H1 (cell line): ENCODE results near the gene ST6GALNAC4. TPM values are rescaled to one million over a fixed set of nuclear protein-coding genes. Genes with fewer than 3 reads are reported as not detected.

Experiments used
- CTCF ChIA-PET: fragments of 300-600 bp; sonication (Branson Sonifier 250); formaldehyde crosslinking; loops from one replicate; lab custom pipeline; 2021; ENCODE audit not compliant: partially characterized antibody; lab: Charles Lee
- POLR2A ChIA-PET: fragments of 300-600 bp; sonication (Branson Sonifier 250); formaldehyde crosslinking; loops from one replicate; lab custom pipeline; 2021; ENCODE audit warnings: inconsistent platforms; ENCODE audit not compliant: partially characterized antibody; lab: Charles Lee
- DNase-seq, 2 experiments: peaks; one replicate each; pipeline versions ENCODE4 v3.0.0 to v3.0.0-alpha.2; 2010 to 2022; ENCODE audit warnings: low spot score in 2 of 2, low read depth in 1 of 2, mixed read lengths in 1 of 2
- FAIRE-seq: peaks from 2 replicates; lab custom pipeline; 2011; peaks lifted over from hg19 to GRCh38; lab: Jason Lieb, UNC
- H2AFZ ChIP-seq: 2 replicates; pipeline ENCODE4 v1.8.1; 2012; ENCODE audit warnings: low read length, inconsistent platforms
- H2AK5ac ChIP-seq: 2 replicates; pipeline ENCODE4 v1.6.1; 2013; ENCODE audit warnings: low read depth, low read length
- H2BK120ac ChIP-seq: replicated peaks from 2 replicates; pipeline ENCODE3; 2013; ENCODE audit warnings: low read depth, low read length, inconsistent platforms
- H2BK12ac ChIP-seq: 2 replicates; pipeline ENCODE4 v1.6.1; 2013; ENCODE audit warnings: low read depth, low read length
- H2BK15ac ChIP-seq: 2 replicates; pipeline ENCODE4 v1.6.1; 2013; ENCODE audit warnings: low read length
- H2BK20ac ChIP-seq: 2 replicates; pipeline ENCODE4 v1.6.1; 2013; ENCODE audit warnings: low read length
- H2BK5ac ChIP-seq: 2 replicates; pipeline ENCODE4 v1.6.1; 2013; ENCODE audit warnings: low read depth, low read length
- H3K14ac ChIP-seq: 2 replicates; pipeline ENCODE4 v1.6.1; 2013; ENCODE audit warnings: inconsistent platforms; ENCODE audit not compliant: insufficient read length
- H3K18ac ChIP-seq: 2 replicates; pipeline ENCODE4 v1.6.1; 2013; ENCODE audit warnings: low read length; ENCODE audit errors: extremely low read depth
- H3K23ac ChIP-seq: 2 replicates; pipeline ENCODE4 v1.6.1; 2013; ENCODE audit warnings: inconsistent platforms; ENCODE audit not compliant: insufficient read length
- H3K23me2 ChIP-seq: 2 replicates; pipeline ENCODE4 v1.6.1; 2013; ENCODE audit warnings: low read depth, low read length
- H3K27ac ChIP-seq: 2 replicates; pipeline ENCODE4 v1.6.1; 2011; ENCODE audit warnings: low read depth, low read length, inconsistent platforms
- H3K27me3 ChIP-seq, 4 experiments: replicated peaks in 1 of 4; 1 replicate in 1 of 4; 2 replicates in 3 of 4; pipeline versions ENCODE4 v1.6.1 to v1.8.1; 2011 to 2013; ENCODE audit warnings: low read length in 3 of 4, mild to moderate bottlenecking in 3 of 4, inconsistent platforms in 2 of 4, mixed read lengths in 2 of 4, moderate library complexity in 1 of 4; ENCODE audit not compliant: control insufficient read depth in 3 of 4, insufficient read depth in 3 of 4; ENCODE audit errors: extremely low read depth in 1 of 4
- H3K36me3 ChIP-seq, 4 experiments: 2 replicates each; pipeline versions ENCODE4 v1.6.1 to v1.8.1; 2011 to 2013; ENCODE audit warnings: mild to moderate bottlenecking in 4 of 4, low read length in 3 of 4, moderate library complexity in 2 of 4, control low read depth in 1 of 4, inconsistent platforms in 1 of 4; ENCODE audit not compliant: insufficient read depth in 4 of 4, control insufficient read depth in 2 of 4
- H3K4ac ChIP-seq: replicated peaks from 2 replicates; pipeline ENCODE3; 2013; ENCODE audit warnings: low read length, low read depth, mixed read lengths, inconsistent platforms; ENCODE audit not compliant: insufficient read length
- H3K4me1 ChIP-seq, 4 experiments: replicated peaks in 1 of 4; 1 replicate in 1 of 4; 2 replicates in 3 of 4; pipeline versions ENCODE4 v1.6.1 to v1.8.1; 2011 to 2013; ENCODE audit warnings: low read length in 3 of 4, inconsistent platforms in 2 of 4, mixed read lengths in 1 of 4; ENCODE audit not compliant: insufficient read depth in 4 of 4, control insufficient read depth in 3 of 4
- H3K4me2 ChIP-seq, 2 experiments: 2 replicates each; pipeline versions ENCODE4 v1.6.1 to v1.8.1; 2011 to 2013; ENCODE audit warnings: low read depth in 2 of 2, low read length in 2 of 2, control low read depth in 1 of 2, inconsistent platforms in 1 of 2, mild to moderate bottlenecking in 1 of 2; ENCODE audit not compliant: insufficient read depth in 1 of 2
- H3K4me3 ChIP-seq, 4 experiments: fragments of 200-600, 300-600 bp in 1 of 4; sonication (generic), shearing (Covaris generic), sonication (Bioruptor Twin) in 1 of 4; 2 replicates each; pipeline versions ENCODE4 v1.5.1 to v1.8.1; 2011 to 2016; ENCODE audit warnings: low read length in 4 of 4, low read depth in 3 of 4, control low read depth in 2 of 4, inconsistent platforms in 2 of 4, mild to moderate bottlenecking in 2 of 4, mixed read lengths in 1 of 4, moderate library complexity in 1 of 4; ENCODE audit not compliant: insufficient read depth in 2 of 4; ENCODE audit errors: extremely low read depth in 1 of 4
- H3K56ac ChIP-seq: replicated peaks from 2 replicates; pipeline ENCODE3; 2013; ENCODE audit warnings: low read depth, mild to moderate bottlenecking, mixed read lengths, low read length, inconsistent platforms; ENCODE audit not compliant: insufficient read length
- H3K79me1 ChIP-seq: 2 replicates; pipeline ENCODE4 v1.6.1; 2013; ENCODE audit warnings: low read depth, low read length, control low read depth
- H3K79me2 ChIP-seq, 2 experiments: 2 replicates each; pipeline versions ENCODE4 v1.6.1 to v1.8.1; 2012 to 2013; ENCODE audit warnings: low read length in 2 of 2, mild to moderate bottlenecking in 2 of 2, inconsistent platforms in 1 of 2; ENCODE audit not compliant: insufficient read depth in 2 of 2, control insufficient read depth in 1 of 2
- H3K9ac ChIP-seq, 4 experiments: replicated peaks in 1 of 4; 1 replicate in 1 of 4; 2 replicates in 3 of 4; pipeline versions ENCODE4 v1.6.1 to v1.8.1; 2011 to 2013; ENCODE audit warnings: low read depth in 3 of 4, low read length in 3 of 4, control low read depth in 2 of 4, mild to moderate bottlenecking in 2 of 4, moderate library complexity in 2 of 4, inconsistent platforms in 1 of 4; ENCODE audit errors: extremely low read depth in 1 of 4
- H3K9me3 ChIP-seq, 2 experiments: 2 replicates each; pipeline versions ENCODE4 v1.6.1 to v1.8.1; 2012 to 2013; ENCODE audit warnings: mild to moderate bottlenecking in 2 of 2, moderate library complexity in 2 of 2, control low read depth in 1 of 2, inconsistent platforms in 1 of 2, low read depth in 1 of 2, low read length in 1 of 2, mixed read lengths in 1 of 2; ENCODE audit not compliant: insufficient read depth in 2 of 2
- H4K20me1 ChIP-seq, 2 experiments: replicated peaks in 1 of 2; 2 replicates each; pipeline versions ENCODE3 to v1.8.1; 2011 to 2013; ENCODE audit warnings: inconsistent platforms in 2 of 2, low read length in 2 of 2, mild to moderate bottlenecking in 1 of 2; ENCODE audit not compliant: insufficient read depth in 2 of 2, control insufficient read depth in 1 of 2
- H4K5ac ChIP-seq: 2 replicates; pipeline ENCODE4 v1.6.1; 2013; ENCODE audit warnings: low read length, low read depth, mixed read lengths, inconsistent platforms; ENCODE audit not compliant: insufficient read length
- H4K8ac ChIP-seq: 2 replicates; pipeline ENCODE4 v1.8.0; 2013; ENCODE audit warnings: mild to moderate bottlenecking, moderate library complexity, low read length, inconsistent platforms; ENCODE audit not compliant: insufficient read depth; ENCODE audit errors: extremely low read depth
- H4K91ac ChIP-seq: replicated peaks from 2 replicates; pipeline ENCODE3; 2013; ENCODE audit warnings: low read length, mixed read lengths, inconsistent platforms; ENCODE audit not compliant: insufficient read length
- CBX8 ChIP-seq: fragments of 300-800, 300-1000 bp; sonication (generic); IDR thresholded peaks from 2 replicates; pipeline ENCODE4 v1.7.1; 2016; ENCODE audit warnings: low read depth, low read length, borderline replicate concordance
- CTBP2 ChIP-seq: IDR thresholded peaks from 2 replicates; pipeline ENCODE4 v1.7.0; 2011; ENCODE audit warnings: borderline replicate concordance, mild to moderate bottlenecking, moderate library complexity, mixed read lengths, low read length; ENCODE audit not compliant: insufficient read depth, insufficient read length
- EZH2 ChIP-seq: fragments of 200-600 bp; sonication (generic); IDR thresholded peaks from 2 replicates; pipeline ENCODE4 v1.7.1; 2012; ENCODE audit warnings: low read depth, mild to moderate bottlenecking, moderate library complexity, low read length, inconsistent platforms; ENCODE audit not compliant: severe bottlenecking
- GTF2F1 ChIP-seq: IDR thresholded peaks from 2 replicates; pipeline ENCODE4 v1.6.1; 2012; ENCODE audit warnings: low read depth, low read length, improper control_type of control experiment, borderline replicate concordance
- JUN ChIP-seq: IDR thresholded peaks from 2 replicates; pipeline ENCODE4 v1.6.1; 2011; ENCODE audit warnings: low read depth, mild to moderate bottlenecking, improper control_type of control experiment, low read length
- KDM5A ChIP-seq: fragments of 200-600 bp; IDR thresholded peaks from 2 replicates; pipeline ENCODE4 v1.7.1; 2012; ENCODE audit warnings: mild to moderate bottlenecking, low read length, inconsistent platforms, mixed read lengths
- NRF1 ChIP-seq: IDR thresholded peaks from 2 replicates; pipeline ENCODE4 v1.6.1; 2011; ENCODE audit warnings: mild to moderate bottlenecking, low read depth, low read length, improper control_type of control experiment
- POLR2AphosphoS5 ChIP-seq: IDR thresholded peaks from 2 replicates; pipeline ENCODE4 v1.6.1; 2011; ENCODE audit warnings: low read depth, low read length
- RBBP5 ChIP-seq: IDR thresholded peaks from 2 replicates; pipeline ENCODE4 v1.7.1; 2012; ENCODE audit warnings: low read depth, mild to moderate bottlenecking, inconsistent platforms, low read length, moderate library complexity, borderline replicate concordance
- RFX5 ChIP-seq: IDR thresholded peaks from 2 replicates; pipeline ENCODE4 v1.6.1; 2011; ENCODE audit warnings: low read depth, low read length, improper control_type of control experiment, borderline replicate concordance
- SIN3A ChIP-seq, 2 experiments: IDR thresholded peaks in 1 of 2; conservative IDR thresholded peaks in 1 of 2; 2 replicates each; pipeline ENCODE4 v1.6.1; 2011 to 2012; ENCODE audit warnings: low read length in 2 of 2, improper control_type of control experiment in 1 of 2, low read depth in 1 of 2, mild to moderate bottlenecking in 1 of 2
- SIRT6 ChIP-seq: IDR thresholded peaks from one replicate; pipeline ENCODE4 v1.7.1; 2012; ENCODE audit warnings: low read length, inconsistent platforms
- SIX5 ChIP-seq: IDR thresholded peaks from 2 replicates; pipeline ENCODE4 v1.6.1; 2011; ENCODE audit warnings: mild to moderate bottlenecking, low read depth, low read length
- YY1 ChIP-seq: IDR thresholded peaks from 2 replicates; pipeline ENCODE4 v1.6.1; 2011; ENCODE audit warnings: low read depth, mild to moderate bottlenecking, low read length
- WGBS, 2 experiments: shearing (Covaris generic) in 1 of 2; methylation state at CpG; one replicate each; pipeline versions ENCODE4 v1.1.6 to v1.1.7; 2013 to 2015; ENCODE audit warnings: low lambda C conversion rate in 2 of 2, mixed read lengths in 2 of 2, inconsistent platforms in 1 of 2, low coverage in 1 of 2, missing lambda C conversion rate in 1 of 2; ENCODE audit not compliant: insufficient replicate concordance in 2 of 2, insufficient coverage in 1 of 2, insufficient read length in 1 of 2; ENCODE audit errors: extremely low coverage in 1 of 2, missing lambda C conversion rate in 1 of 2; 5-methylcytosine and 5-hydroxymethylcytosine counted together
- polyA plus RNA-seq, 7 experiments: library from polyadenylated mRNA; depleted of rRNA in 3 of 7; stranded (reverse) in 5 of 7; unstranded in 2 of 7; fragments of >200 nt in 5 of 7; fragments of 200-250 nt in 2 of 7; gene quantifications; 1 replicate in 5 of 7; 2 replicates in 1 of 7; 4 replicates in 1 of 7; pipeline versions ENCODE4 v1.2.1 to v1.2.3, GENCODE V29; 2011 to 2013; ENCODE audit warnings: missing spikeins in 2 of 7, mixed read lengths in 2 of 7
- total RNA-seq: library from RNA; stranded (reverse); fragmentation: NEBNext Ultra II Directional; extraction: Animal tissue kit (Norgen Biotek cat#: 25700); gene quantifications from 2 replicates; pipeline ENCODE4 v1.2.1, GENCODE V29; 2021

The ST6GALNAC4 gene
- total and polyA plus RNA-seq, 2 of the 8 experiments (the other 6 are each of a cell fraction or from before 2014, with no cell fraction given), result 21.8 to 34.1 TPM

GRCh38 chr9:127945942-127946341 lies 29.1 kb upstream of the ST6GALNAC4 start:
- WGBS, 2 experiments, result 89% methylated on average over 9 of the region's 9 CpGs; no CpG with 5 or more reads in 1 of the 2 experiments
- no peak for TF ChIP-seq CTBP2
- no peak for TF ChIP-seq EZH2
- TF ChIP-seq RFX5, result no peak
- TF ChIP-seq GTF2F1, result no peak
- TF ChIP-seq JUN, result no peak
- TF ChIP-seq NRF1, result no peak
- no peak for TF ChIP-seq YY1
- TF ChIP-seq SIX5, result no peak
- TF ChIP-seq SIRT6, result no peak
- no peak for TF ChIP-seq POLR2AphosphoS5
- no peak for TF ChIP-seq KDM5A
- no peak for TF ChIP-seq SIN3A (conservative IDR thresholded peaks at IDR 0.05 in 1 of 2, IDR thresholded peaks at IDR 0.05 in 1 of 2; ENCODE audit: low read depth in 1 of 2, low read length in 2 of 2)
- TF ChIP-seq CBX8, result no peak
- TF ChIP-seq RBBP5, result no peak

More at GRCh38 chr9:127945942-127946341, 29.1 kb upstream of the ST6GALNAC4 start:
- no peak overlapping the region for H4K8ac ChIP-seq
- H2AFZ ChIP-seq, result no peak overlapping the region
- no peak overlapping the region for H2BK120ac ChIP-seq
- H3K36me3 ChIP-seq, result peaks cover 7 to 16% (median 13%) of the 10 kb centered on the region in 4 experiments
- no peak overlapping the region for H2BK12ac ChIP-seq
- H3K4me3 ChIP-seq, result no peak overlapping the region
- peaks cover 8 to 20% of the 10 kb centered on the region in 2 experiments for H4K20me1 ChIP-seq
- H3K18ac ChIP-seq, result no peak overlapping the region
- H3K79me2 ChIP-seq, result peaks cover 0 to under 1% of the 10 kb centered on the region in 2 experiments; a peak in 1 of 4 replicates
- H3K9me3 ChIP-seq, result no peaks in the 10 kb centered on the region
- H3K27ac ChIP-seq, result no peak overlapping the region
- H4K91ac ChIP-seq, result no peak overlapping the region
- no peak overlapping the region for H3K14ac ChIP-seq
- no peak overlapping the region for H2BK15ac ChIP-seq
- no peaks in the 10 kb centered on the region for H3K23me2 ChIP-seq
- no peak overlapping the region for H3K56ac ChIP-seq
- peaks cover 0 to 16% (median 7%) of the 10 kb centered on the region in 4 experiments; a peak in 6 of 7 replicates for H3K4me1 ChIP-seq
- no peak overlapping the region for H2BK20ac ChIP-seq
- ChIA-PET POLR2A (no interaction called here), CTCF (interaction anchor here (1.2 to 35.5 kb wide), 4 partner anchors 9 to 85 kb away, joined by 3 to 825 read pairs (median 22); no protein-coding TSS in a partner anchor)
- no peak overlapping the region for H3K9ac ChIP-seq
- peaks cover 3% of the 10 kb centered on the region; the same call in 1 of the 2 replicates for H3K79me1 ChIP-seq
- H3K4me2 ChIP-seq, result no peak overlapping the region
- no peak overlapping the region for H2BK5ac ChIP-seq
- DNase-seq (no peak), FAIRE-seq (no peak)
- H3K23ac ChIP-seq, result no peak overlapping the region
- H3K27me3 ChIP-seq, result no peaks in the 10 kb centered on the region
- no peak overlapping the region for H4K5ac ChIP-seq
- H2AK5ac ChIP-seq, result no peak overlapping the region
- no peak overlapping the region for H3K4ac ChIP-seq
